BJ (cell line): ENCODE measurements around the gene CDKAL1. TPM values are rescaled to one million over a fixed set of nuclear protein-coding genes. Genes with fewer than 3 reads are reported as not detected.

ENCODE experiments used
- CTCF ChIA-PET: fragments of 350-600 bp; formaldehyde crosslinking; extraction: SDS; loops from one replicate; lab custom pipeline; 2021; ENCODE audit warnings: antibody characterized with exemption, inconsistent platforms; lab: Yijun Ruan, JAX
- POLR2A ChIA-PET: fragments of 300-600 bp; sonication (Branson Sonifier 250); formaldehyde crosslinking; extraction: SDS; loops from one replicate; lab custom pipeline; 2021; ENCODE audit warnings: antibody characterized with exemption; lab: Charles Lee
- DNase-seq: peaks from one replicate; pipeline ENCODE4 v3.0.0-alpha.2; 2011; ENCODE audit warnings: low read depth
- H3K27me3 ChIP-seq: 2 replicates; pipeline ENCODE4 v1.6.0; 2011; ENCODE audit warnings: low read length; ENCODE audit not compliant: control insufficient read depth, insufficient read depth
- H3K36me3 ChIP-seq: 2 replicates; pipeline ENCODE4 v1.5.1; 2011; ENCODE audit warnings: low read length; ENCODE audit not compliant: control insufficient read depth, insufficient read depth
- H3K4me3 ChIP-seq: 2 replicates; pipeline ENCODE4 v1.5.1; 2011; ENCODE audit warnings: low read depth, mild to moderate bottlenecking, control low read depth, low read length
- CTCF ChIP-seq: IDR thresholded peaks from 2 replicates; pipeline ENCODE4 v1.5.1; 2011; ENCODE audit warnings: low read depth, mild to moderate bottlenecking, control low read depth, inconsistent platforms, low read length, moderate library complexity; ENCODE audit not compliant: insufficient read depth
- polyA plus RNA-seq: library from polyadenylated mRNA; depleted of rRNA; stranded (reverse); fragments of >200 nt; gene quantifications from 2 replicates; pipeline ENCODE4 v1.2.3, GENCODE V29; 2011

The CDKAL1 gene
- polyA plus RNA-seq, 1 experiment, result 3.8 TPM

- POLR2A ChIA-PET, result no interaction called here
- TF ChIP-seq CTCF, result no peak
- no peak for DNase-seq
- H3K4me3 ChIP-seq, result no peak overlapping the region
- no peaks in the 10 kb centered on the region for H3K36me3 ChIP-seq
- H3K27me3 ChIP-seq, result no peaks in the 10 kb centered on the region
- CTCF ChIA-PET, result no interaction called here
These were observed 431.7 kb downstream of the CDKAL1 start for GRCh38 chr6:20965915-20966314.

- no peak overlapping the region for H3K4me3 ChIP-seq
- no peaks in the 10 kb centered on the region for H3K36me3 ChIP-seq
- ChIA-PET CTCF (interaction anchor here (0.8 to 1.0 kb wide), 2 partner anchors 12 to 14 kb away, joined by 3 read pairs; no protein-coding TSS in a partner anchor), POLR2A (no interaction called here)
- no peak for TF ChIP-seq CTCF
- DNase-seq, result no peak
- no peaks in the 10 kb centered on the region for H3K27me3 ChIP-seq
These were observed 435.3 kb downstream of the CDKAL1 start for GRCh38 chr6:20969551-20969950.

GRCh38 chr6:20976391-20976918 lies 442.2 kb downstream of the CDKAL1 start:
- Histone ChIP-seq H3K4me3 (no peak overlapping the region), H3K36me3 (no peaks in the 10 kb centered on the region), H3K27me3 (no peaks in the 10 kb centered on the region)
- TF ChIP-seq CTCF, result no peak
- DNase-seq, result no peak
- ChIA-PET CTCF (no interaction called here), POLR2A (no interaction called here)

GRCh38 chr6:20978151-20978614 lies 443.9 kb downstream of the CDKAL1 start:
- peak; percentile 46 for DNase-seq
- Histone ChIP-seq H3K27me3 (no peaks in the 10 kb centered on the region), H3K4me3 (no peak overlapping the region), H3K36me3 (no peaks in the 10 kb centered on the region)
- CTCF ChIA-PET, result interaction anchor here (1.3 kb wide), 1 partner anchor 9 kb away, joined by 3 read pairs; no protein-coding TSS in a partner anchor
- TF ChIP-seq CTCF, result no peak
- POLR2A ChIA-PET, result no interaction called here

- ChIA-PET POLR2A (no interaction called here), CTCF (no interaction called here)
- DNase-seq, result no peak
These were observed 444.8 kb downstream of the CDKAL1 start for GRCh38 chr6:20979076-20979475.

More at GRCh38 chr6:20979076-20979475, 444.8 kb downstream of the CDKAL1 start:
- Histone ChIP-seq H3K36me3 (no peaks in the 10 kb centered on the region), H3K4me3 (no peak overlapping the region), H3K27me3 (no peaks in the 10 kb centered on the region)
- no peak for TF ChIP-seq CTCF
